Activated T-cell treated with anti-CD3 and anti-CD28 coated beads, Interleukin-2, amount 50 U/mL, for 4 hours (primary cell): Measurements from ENCODE around the gene B4GALT2. TPM values are rescaled to one million over a fixed set of nuclear protein-coding genes. Genes with fewer than 3 reads are reported as not detected.

Experiments used
- ATAC-seq, 2 donors: fragments of 200-7000 bp; cut with Tn5 transposase; one replicate each; pipeline ENCODE4 v1.10.0; 2021
- DNase-seq: peaks from one replicate; pipeline ENCODE4 v3.0.0-alpha.2; 2020
- H3K27me3 Mint-ChIP-seq: one replicate; pipeline ENCODE4 v1.8.0; 2021; ENCODE audit warnings: low read depth, mixed read lengths
- H3K36me3 Mint-ChIP-seq: one replicate; pipeline ENCODE4 v1.8.0; 2022; ENCODE audit warnings: mixed read lengths; ENCODE audit not compliant: insufficient read depth
- H3K4me1 Mint-ChIP-seq: one replicate; pipeline ENCODE4 v1.8.0; 2021; ENCODE audit warnings: low read depth, mixed read lengths
- H3K4me3 Mint-ChIP-seq: one replicate; pipeline ENCODE4 v1.8.0; 2021; ENCODE audit warnings: mild to moderate bottlenecking, moderate library complexity, mixed read lengths
- H3K9me3 Mint-ChIP-seq: one replicate; pipeline ENCODE4 v1.8.0; 2021; ENCODE audit warnings: mixed read lengths
- total RNA-seq, 3 donors: library from RNA; stranded (reverse); gene quantifications; one replicate each; pipeline ENCODE4 v1.2.1, GENCODE V29; 2021

B4GALT2 gene
- total RNA-seq, 3 donors from 2014 or later: 32.1 to 35.1 (median 33.7) TPM

GRCh38 chr1:43970911-43971310 is 8.1 kb upstream of the B4GALT2 start:
- H3K9me3 Mint-ChIP-seq: no peaks in the 10 kb centered on the region
- DNase-seq (no peak), ATAC-seq (no peak)
- peaks cover 37% of the 10 kb centered on the region for H3K4me1 Mint-ChIP-seq
- H3K36me3 Mint-ChIP-seq: peaks cover 22% of the 10 kb centered on the region
- H3K27me3 Mint-ChIP-seq: no peaks in the 10 kb centered on the region
- H3K4me3 Mint-ChIP-seq: peak overlapping the region; percentile 99

GRCh38 chr1:43971336-43971980 is 7.6 kb upstream of the B4GALT2 start:
- DNase-seq (no peak), ATAC-seq (no peak)
- Mint-ChIP-seq H3K4me3 (peak overlapping the region; percentile 99), H3K36me3 (peaks cover 22% of the 10 kb centered on the region), H3K4me1 (peaks cover 42% of the 10 kb centered on the region), H3K27me3 (no peaks in the 10 kb centered on the region), H3K9me3 (no peaks in the 10 kb centered on the region)

GRCh38 chr1:43973981-43974442 is 5.0 kb upstream of the B4GALT2 start:
- H3K36me3 Mint-ChIP-seq: peaks cover 36% of the 10 kb centered on the region
- no peaks in the 10 kb centered on the region for H3K9me3 Mint-ChIP-seq
- peaks cover 62% of the 10 kb centered on the region for H3K4me1 Mint-ChIP-seq
- no peak for ATAC-seq
- no peaks in the 10 kb centered on the region for H3K27me3 Mint-ChIP-seq
- H3K4me3 Mint-ChIP-seq: peak overlapping the region; percentile 89
- no peak for DNase-seq

- Mint-ChIP-seq H3K4me1 (peaks cover 57% of the 10 kb centered on the region), H3K9me3 (no peaks in the 10 kb centered on the region), H3K36me3 (peaks cover 36% of the 10 kb centered on the region), H3K27me3 (no peaks in the 10 kb centered on the region), H3K4me3 (peak within 1 kb of the TSS; percentile 89)
- ATAC-seq: peak; percentile 75 to 76
- peak; percentile 91 for DNase-seq
These were observed 4.4 kb upstream of the B4GALT2 start, which contains the start of gene ATP6V0B for GRCh38 chr1:43974443-43975248. Gene ATP6V0B, plus strand, starts transcription at chr1:43974960. Its CDS starts 81 bp downstream, at chr1:43975041.

- Mint-ChIP-seq H3K27me3 (no peaks in the 10 kb centered on the region), H3K4me1 (peaks cover 56% of the 10 kb centered on the region), H3K4me3 (peak overlapping the region; percentile 89), H3K9me3 (no peaks in the 10 kb centered on the region), H3K36me3 (peaks cover 33% of the 10 kb centered on the region)
- DNase-seq (no peak), ATAC-seq (peak; percentile 2 to 3)
These were observed 3.6 kb upstream of the B4GALT2 start for GRCh38 chr1:43975249-43975961.

GRCh38 chr1:43976045-43976444 is 3.0 kb upstream of the B4GALT2 start:
- H3K4me1 Mint-ChIP-seq: peaks cover 54% of the 10 kb centered on the region

GRCh38 chr1:43976890-43977289 is 2.1 kb upstream of the B4GALT2 start:
- H3K9me3 Mint-ChIP-seq: no peaks in the 10 kb centered on the region
- ATAC-seq: no peak
- peaks cover 33% of the 10 kb centered on the region for H3K36me3 Mint-ChIP-seq
- peak overlapping the region; percentile 80 for H3K4me3 Mint-ChIP-seq
- H3K4me1 Mint-ChIP-seq: peaks cover 51% of the 10 kb centered on the region
- H3K27me3 Mint-ChIP-seq: no peaks in the 10 kb centered on the region
- no peak for DNase-seq

More at GRCh38 chr1:43976045-43976444, 3.0 kb upstream of the B4GALT2 start:
- no peaks in the 10 kb centered on the region for H3K27me3 Mint-ChIP-seq
- H3K36me3 Mint-ChIP-seq: peaks cover 33% of the 10 kb centered on the region
- ATAC-seq (no peak), DNase-seq (no peak)
- H3K9me3 Mint-ChIP-seq: no peaks in the 10 kb centered on the region
- peak overlapping the region; percentile 89 for H3K4me3 Mint-ChIP-seq

GRCh38 chr1:43977376-43978263 is 1.4 kb upstream of the B4GALT2 start:
- Mint-ChIP-seq H3K4me1 (peaks cover 51% of the 10 kb centered on the region), H3K36me3 (peaks cover 33% of the 10 kb centered on the region), H3K9me3 (no peaks in the 10 kb centered on the region), H3K4me3 (peak overlapping the region; percentile 80), H3K27me3 (no peaks in the 10 kb centered on the region)
- DNase-seq (no peak), ATAC-seq (no peak)

- Mint-ChIP-seq H3K4me3 (peak overlapping the region; percentile 80), H3K36me3 (peaks cover 27% of the 10 kb centered on the region), H3K27me3 (no peaks in the 10 kb centered on the region), H3K4me1 (peaks cover 51% of the 10 kb centered on the region), H3K9me3 (no peaks in the 10 kb centered on the region)
- DNase-seq (no peak), ATAC-seq (no peak)
These were observed 803 bp upstream of the B4GALT2 start for GRCh38 chr1:43978264-43978550.

- Mint-ChIP-seq H3K36me3 (peaks cover 19% of the 10 kb centered on the region), H3K4me1 (peaks cover 42% of the 10 kb centered on the region), H3K4me3 (no peak overlapping the region), H3K27me3 (no peaks in the 10 kb centered on the region), H3K9me3 (no peaks in the 10 kb centered on the region)
- ATAC-seq (no peak), DNase-seq (no peak)
These were observed 184 bp downstream of the B4GALT2 start for GRCh38 chr1:43979261-43979527.

- H3K27me3 Mint-ChIP-seq: no peaks in the 10 kb centered on the region
- peaks cover 19% of the 10 kb centered on the region for H3K36me3 Mint-ChIP-seq
- no peaks in the 10 kb centered on the region for H3K9me3 Mint-ChIP-seq
- peak; percentile 23 for DNase-seq
- H3K4me3 Mint-ChIP-seq: peak overlapping the region; percentile 88
- peak; percentile 19 to 21 for ATAC-seq
- H3K4me1 Mint-ChIP-seq: peaks cover 40% of the 10 kb centered on the region
These were observed 681 bp downstream of the B4GALT2 start for GRCh38 chr1:43979528-43980254.

GRCh38 chr1:43980255-43981134 is 1.5 kb downstream of the B4GALT2 start:
- Mint-ChIP-seq H3K36me3 (peaks cover 19% of the 10 kb centered on the region), H3K9me3 (no peaks in the 10 kb centered on the region), H3K4me1 (peaks cover 38% of the 10 kb centered on the region), H3K27me3 (no peaks in the 10 kb centered on the region), H3K4me3 (peak overlapping the region; percentile 88)
- no peak for ATAC-seq
- DNase-seq: no peak

GRCh38 chr1:43981135-43981491 is 2.1 kb downstream of the B4GALT2 start:
- Mint-ChIP-seq H3K36me3 (peaks cover 19% of the 10 kb centered on the region), H3K4me1 (peaks cover 33% of the 10 kb centered on the region), H3K4me3 (peak overlapping the region; percentile 28), H3K9me3 (no peaks in the 10 kb centered on the region), H3K27me3 (no peaks in the 10 kb centered on the region)
- no peak for ATAC-seq
- no peak for DNase-seq
